ENCODE measurements around the gene STH.

STH gene

DNA sequence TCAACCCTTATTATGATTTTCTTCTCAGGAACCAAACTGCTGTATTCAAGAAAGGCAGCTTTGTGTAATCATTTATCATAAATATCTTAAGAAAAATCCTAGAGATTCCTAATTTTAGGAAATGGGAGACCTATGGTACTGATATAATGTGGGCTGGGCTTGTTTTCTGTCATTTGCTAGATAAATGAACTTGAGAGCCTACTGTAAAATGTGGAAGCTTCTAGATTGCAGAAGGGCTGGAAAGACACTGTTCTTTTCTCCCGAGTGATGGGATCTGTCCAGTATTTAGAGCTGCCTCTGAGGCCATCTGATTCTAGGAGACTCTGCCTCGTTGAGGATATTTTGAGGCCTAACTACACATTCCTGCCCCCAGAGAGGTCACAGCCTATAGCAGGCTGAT, 19.9 kb upstream of the STH start:
- Histone ChIP-seq H3K79me2 (ENCODE audit: insufficient read depth, low read length) (no peaks in the 10 kb centered on the region), H3K4me3 (ENCODE audit: low read depth, low read length, poor library complexity, severe bottlenecking) (no peak overlapping the region), H3K27ac (ENCODE audit: low read depth, low read length, poor library complexity, severe bottlenecking) (no peak overlapping the region), H3K27me3 (ENCODE audit: insufficient read depth, low read length) (no peaks in the 10 kb centered on the region), H3K4me1 (ENCODE audit: insufficient read depth, low read length, severe bottlenecking) (no peaks in the 10 kb centered on the region), H3K4me2 (ENCODE audit: low read length) (no peak overlapping the region), H3K36me3 (ENCODE audit: insufficient read depth, low read length) (no peaks in the 10 kb centered on the region), H3K9me3 (ENCODE audit: low read length) (no peaks in the 10 kb centered on the region), H3F3A (ENCODE audit: insufficient read depth, low read length) (no peaks in the 10 kb centered on the region), H3K9ac (ENCODE audit: low read length) (no peak overlapping the region), H4K20me1 (ENCODE audit: insufficient read depth, low read length) (no peaks in the 10 kb centered on the region), H2AFZ (ENCODE audit: low read length) (no peak overlapping the region), H3K9me2 (ENCODE audit: low read depth, low read length) (no peaks in the 10 kb centered on the region)
- TF ChIP-seq, protein P1, sequence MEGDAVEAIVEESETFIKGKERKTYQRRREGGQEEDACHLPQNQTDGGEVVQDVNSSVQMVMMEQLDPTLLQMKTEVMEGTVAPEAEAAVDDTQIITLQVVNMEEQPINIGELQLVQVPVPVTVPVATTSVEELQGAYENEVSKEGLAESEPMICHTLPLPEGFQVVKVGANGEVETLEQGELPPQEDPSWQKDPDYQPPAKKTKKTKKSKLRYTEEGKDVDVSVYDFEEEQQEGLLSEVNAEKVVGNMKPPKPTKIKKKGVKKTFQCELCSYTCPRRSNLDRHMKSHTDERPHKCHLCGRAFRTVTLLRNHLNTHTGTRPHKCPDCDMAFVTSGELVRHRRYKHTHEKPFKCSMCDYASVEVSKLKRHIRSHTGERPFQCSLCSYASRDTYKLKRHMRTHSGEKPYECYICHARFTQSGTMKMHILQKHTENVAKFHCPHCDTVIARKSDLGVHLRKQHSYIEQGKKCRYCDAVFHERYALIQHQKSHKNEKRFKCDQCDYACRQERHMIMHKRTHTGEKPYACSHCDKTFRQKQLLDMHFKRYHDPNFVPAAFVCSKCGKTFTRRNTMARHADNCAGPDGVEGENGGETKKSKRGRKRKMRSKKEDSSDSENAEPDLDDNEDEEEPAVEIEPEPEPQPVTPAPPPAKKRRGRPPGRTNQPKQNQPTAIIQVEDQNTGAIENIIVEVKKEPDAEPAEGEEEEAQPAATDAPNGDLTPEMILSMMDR (IDR thresholded peaks at IDR 0.05; ENCODE audit: low read length), result no peak
- TF ChIP-seq EZH2 (IDR thresholded peaks at IDR 0.05; ENCODE audit: borderline replicate concordance, low read length), result no peak

GRCh38 chr17:45980855-45981254, 18.2 kb upstream of the STH start:
- H3K4me2 ChIP-seq (ENCODE audit: low read length), result no peak overlapping the region
- no peaks in the 10 kb centered on the region for H4K20me1 ChIP-seq (ENCODE audit: insufficient read depth, low read length)
- H2AFZ ChIP-seq (ENCODE audit: low read length), result no peak overlapping the region
- H3K27ac ChIP-seq (ENCODE audit: low read depth, low read length, poor library complexity, severe bottlenecking), result no peak overlapping the region
- TF ChIP-seq EZH2 (IDR thresholded peaks at IDR 0.05; ENCODE audit: borderline replicate concordance, low read length), result no peak
- TF ChIP-seq, protein P1 (IDR thresholded peaks at IDR 0.05; ENCODE audit: low read length), result no peak
- H3K36me3 ChIP-seq (ENCODE audit: insufficient read depth, low read length), result no peaks in the 10 kb centered on the region
- H3K27me3 ChIP-seq (ENCODE audit: insufficient read depth, low read length), result no peaks in the 10 kb centered on the region
- H3K9ac ChIP-seq (ENCODE audit: low read length), result no peak overlapping the region
- H3K9me2 ChIP-seq (ENCODE audit: low read depth, low read length), result no peaks in the 10 kb centered on the region
- no peaks in the 10 kb centered on the region for H3K4me1 ChIP-seq (ENCODE audit: insufficient read depth, low read length, severe bottlenecking)
- no peaks in the 10 kb centered on the region for H3K79me2 ChIP-seq (ENCODE audit: insufficient read depth, low read length)
- H3K4me3 ChIP-seq (ENCODE audit: low read depth, low read length, poor library complexity, severe bottlenecking), result no peak overlapping the region
- H3F3A ChIP-seq (ENCODE audit: insufficient read depth, low read length), result no peaks in the 10 kb centered on the region
- no peaks in the 10 kb centered on the region for H3K9me3 ChIP-seq (ENCODE audit: low read length)

DNA sequence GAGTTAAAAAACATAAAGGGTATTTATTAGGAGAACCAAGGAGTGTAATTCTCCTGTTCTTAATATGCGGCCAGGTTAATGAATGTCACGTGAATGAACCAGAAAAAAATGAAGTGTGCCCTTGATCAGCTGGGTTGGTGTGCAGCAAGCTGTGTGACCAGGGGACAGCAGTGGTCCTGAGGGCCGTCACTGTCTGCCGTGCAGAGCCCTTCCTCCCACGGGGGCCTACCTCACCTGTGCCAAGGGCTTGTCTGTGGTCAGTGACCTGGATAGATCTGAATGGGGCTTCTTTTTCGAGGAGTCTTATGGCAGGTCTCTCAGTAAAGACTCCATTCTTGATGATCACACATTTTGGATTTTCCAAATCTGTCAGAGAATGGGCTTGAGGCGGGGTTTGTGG, 17.7 kb upstream of the STH start:
- H4K20me1 ChIP-seq (ENCODE audit: insufficient read depth, low read length), result no peaks in the 10 kb centered on the region
- no peaks in the 10 kb centered on the region for H3K27me3 ChIP-seq (ENCODE audit: insufficient read depth, low read length)
- TF ChIP-seq EZH2 (IDR thresholded peaks at IDR 0.05; ENCODE audit: borderline replicate concordance, low read length), result no peak
- TF ChIP-seq, protein P1 (IDR thresholded peaks at IDR 0.05; ENCODE audit: low read length), result no peak
- H3K4me3 ChIP-seq (ENCODE audit: low read depth, low read length, poor library complexity, severe bottlenecking), result no peak overlapping the region
- no peak overlapping the region for H3K9ac ChIP-seq (ENCODE audit: low read length)
- no peaks in the 10 kb centered on the region for H3K4me1 ChIP-seq (ENCODE audit: insufficient read depth, low read length, severe bottlenecking)
- no peaks in the 10 kb centered on the region for H3K9me2 ChIP-seq (ENCODE audit: low read depth, low read length)
- H3K36me3 ChIP-seq (ENCODE audit: insufficient read depth, low read length), result no peaks in the 10 kb centered on the region
- H2AFZ ChIP-seq (ENCODE audit: low read length), result no peak overlapping the region
- H3F3A ChIP-seq (ENCODE audit: insufficient read depth, low read length), result no peaks in the 10 kb centered on the region
- no peaks in the 10 kb centered on the region for H3K79me2 ChIP-seq (ENCODE audit: insufficient read depth, low read length)
- no peak overlapping the region for H3K4me2 ChIP-seq (ENCODE audit: low read length)
- no peaks in the 10 kb centered on the region for H3K9me3 ChIP-seq (ENCODE audit: low read length)
- no peak overlapping the region for H3K27ac ChIP-seq (ENCODE audit: low read depth, low read length, poor library complexity, severe bottlenecking)

Data from OCI-LY1 (cell line).